A673 (cell line): ENCODE results near the gene LHX1. TPM values are rescaled to one million over a fixed set of nuclear protein-coding genes. Genes with fewer than 3 reads are reported as not detected.
A peak's percentile ranks its signal among the peaks of the same experiment; 100 is the strongest.

Source experiments
- BruUV-seq: library from RNA; stranded (reverse); fragments of 400-500 nt; replicated peaks from 2 replicates; lab custom pipeline; 2021; lab: Mats Ljungman, UMichigan
- CTCF ChIA-PET: fragments of 300-600 bp; sonication (Branson Sonifier 250); formaldehyde crosslinking; loops from one replicate; lab custom pipeline; 2022; ENCODE audit warnings: antibody characterized with exemption; lab: Charles Lee
- POLR2A ChIA-PET: fragments of 300-600 bp; sonication (Branson Sonifier 250); formaldehyde crosslinking; loops from one replicate; lab custom pipeline; 2022; ENCODE audit warnings: antibody characterized with exemption; ENCODE audit not compliant: low non-redundant PET; lab: Charles Lee
- DNase-seq: peaks from one replicate; pipeline ENCODE4 v3.0.0-alpha.2; 2015; ENCODE audit warnings: low spot score
- H3K27ac ChIP-seq: fragments of 200-600 bp; sonication (generic); 2 replicates; pipeline ENCODE4 v1.5.1; 2016; ENCODE audit warnings: mixed run types, low read depth, mild to moderate bottlenecking, mixed read lengths, antibody characterized with exemption, low read length; ENCODE audit not compliant: poor library complexity, severe bottlenecking
- H3K27me3 ChIP-seq: fragments of 200-600 bp; sonication (generic); replicated peaks from 2 replicates; pipeline ENCODE4 v1.6.1; 2017; ENCODE audit warnings: mixed run types, low read depth, mild to moderate bottlenecking, mixed read lengths, antibody characterized with exemption, low read length; ENCODE audit not compliant: insufficient read depth, poor library complexity
- H3K36me3 ChIP-seq: fragments of 200-600 bp; sonication (generic); 2 replicates; pipeline ENCODE4 v1.6.1; 2016; ENCODE audit warnings: mixed run types, mild to moderate bottlenecking, mixed read lengths, antibody characterized with exemption, low read length; ENCODE audit not compliant: insufficient read depth, poor library complexity, severe bottlenecking
- H3K4me1 ChIP-seq: fragments of 200-600 bp; sonication (generic); 2 replicates; pipeline ENCODE4 v1.6.1; 2017; ENCODE audit warnings: mixed run types, mild to moderate bottlenecking, mixed read lengths, antibody characterized with exemption, low read length; ENCODE audit not compliant: insufficient read depth, poor library complexity, severe bottlenecking
- H3K4me3 ChIP-seq: fragments of 200-600 bp; sonication (generic); 2 replicates; pipeline ENCODE4 v1.5.1; 2016; ENCODE audit warnings: low read depth, mixed run types, mild to moderate bottlenecking, mixed read lengths, low read length; ENCODE audit not compliant: poor library complexity, severe bottlenecking
- H3K9me3 ChIP-seq: fragments of 200-600 bp; sonication (generic); 2 replicates; pipeline ENCODE4 v1.6.1; 2016; ENCODE audit warnings: mixed run types, low read depth, mild to moderate bottlenecking, mixed read lengths, antibody characterized with exemption, low read length; ENCODE audit not compliant: poor library complexity, severe bottlenecking
- EZH2 ChIP-seq: fragments of 200-600 bp; sonication (generic); IDR thresholded peaks from 2 replicates; pipeline ENCODE4 v1.6.1; 2017; ENCODE audit warnings: borderline replicate concordance, low read depth, mild to moderate bottlenecking, mixed read lengths, antibody characterized with exemption, low read length; ENCODE audit not compliant: poor library complexity, severe bottlenecking
- intact Hi-C: fragments of 100-400 bp; cut with micrococcal nuclease; formaldehyde crosslinking; loops from one replicate; pipeline ENCODE4 v1.10.0; 2022; ENCODE audit not compliant: unreplicated experiment
- total RNA-seq: library from RNA; stranded (reverse); gene quantifications from 2 replicates; pipeline ENCODE4 v1.2.3, GENCODE V29; 2021
- TF ChIP-seq, protein P1 (sequence below): fragments of 300-800, 200-600 bp; sonication (generic); conservative IDR thresholded peaks from 2 replicates; pipeline ENCODE4 v1.5.1; 2017; ENCODE audit warnings: low read depth, mild to moderate bottlenecking, antibody characterized with exemption, low read length, moderate library complexity, mixed read lengths

The LHX1 gene
- total RNA-seq, 1 experiment from 2014 or later: not detected

DNA sequence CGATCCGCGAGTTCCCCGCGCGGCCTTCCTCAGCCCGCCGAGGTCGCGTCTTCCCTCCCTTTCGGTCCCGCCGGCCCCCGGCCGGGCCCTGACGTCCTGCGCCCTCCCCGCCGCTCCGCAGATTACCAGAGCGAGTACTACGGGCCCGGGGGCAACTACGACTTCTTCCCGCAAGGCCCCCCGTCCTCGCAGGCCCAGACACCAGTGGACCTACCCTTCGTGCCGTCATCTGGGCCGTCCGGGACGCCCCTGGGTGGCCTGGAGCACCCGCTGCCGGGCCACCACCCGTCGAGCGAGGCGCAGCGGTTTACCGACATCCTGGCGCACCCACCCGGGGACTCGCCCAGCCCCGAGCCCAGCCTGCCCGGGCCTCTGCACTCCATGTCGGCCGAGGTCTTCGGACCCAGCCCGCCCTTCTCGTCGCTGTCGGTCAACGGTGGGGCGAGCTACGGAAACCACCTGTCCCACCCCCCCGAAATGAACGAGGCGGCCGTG, 5.4 kb downstream of the LHX1 start:
- H3K36me3 ChIP-seq: no peaks in the 10 kb centered on the region
- TF ChIP-seq EZH2: peak; percentile 14
- TF ChIP-seq, protein P1, sequence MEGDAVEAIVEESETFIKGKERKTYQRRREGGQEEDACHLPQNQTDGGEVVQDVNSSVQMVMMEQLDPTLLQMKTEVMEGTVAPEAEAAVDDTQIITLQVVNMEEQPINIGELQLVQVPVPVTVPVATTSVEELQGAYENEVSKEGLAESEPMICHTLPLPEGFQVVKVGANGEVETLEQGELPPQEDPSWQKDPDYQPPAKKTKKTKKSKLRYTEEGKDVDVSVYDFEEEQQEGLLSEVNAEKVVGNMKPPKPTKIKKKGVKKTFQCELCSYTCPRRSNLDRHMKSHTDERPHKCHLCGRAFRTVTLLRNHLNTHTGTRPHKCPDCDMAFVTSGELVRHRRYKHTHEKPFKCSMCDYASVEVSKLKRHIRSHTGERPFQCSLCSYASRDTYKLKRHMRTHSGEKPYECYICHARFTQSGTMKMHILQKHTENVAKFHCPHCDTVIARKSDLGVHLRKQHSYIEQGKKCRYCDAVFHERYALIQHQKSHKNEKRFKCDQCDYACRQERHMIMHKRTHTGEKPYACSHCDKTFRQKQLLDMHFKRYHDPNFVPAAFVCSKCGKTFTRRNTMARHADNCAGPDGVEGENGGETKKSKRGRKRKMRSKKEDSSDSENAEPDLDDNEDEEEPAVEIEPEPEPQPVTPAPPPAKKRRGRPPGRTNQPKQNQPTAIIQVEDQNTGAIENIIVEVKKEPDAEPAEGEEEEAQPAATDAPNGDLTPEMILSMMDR: no peak
- no TSS peak for BruUV-seq
- no peaks in the 10 kb centered on the region for H3K4me1 ChIP-seq
- DNase-seq: no peak
- no peak overlapping the region for H3K4me3 ChIP-seq
- no peak overlapping the region for H3K27ac ChIP-seq
- ChIA-PET POLR2A (no interaction called here), CTCF (no interaction called here)
- peaks cover 98% of the 10 kb centered on the region for H3K27me3 ChIP-seq
- H3K9me3 ChIP-seq: no peaks in the 10 kb centered on the region
- intact Hi-C loops: no loop called here

DNA sequence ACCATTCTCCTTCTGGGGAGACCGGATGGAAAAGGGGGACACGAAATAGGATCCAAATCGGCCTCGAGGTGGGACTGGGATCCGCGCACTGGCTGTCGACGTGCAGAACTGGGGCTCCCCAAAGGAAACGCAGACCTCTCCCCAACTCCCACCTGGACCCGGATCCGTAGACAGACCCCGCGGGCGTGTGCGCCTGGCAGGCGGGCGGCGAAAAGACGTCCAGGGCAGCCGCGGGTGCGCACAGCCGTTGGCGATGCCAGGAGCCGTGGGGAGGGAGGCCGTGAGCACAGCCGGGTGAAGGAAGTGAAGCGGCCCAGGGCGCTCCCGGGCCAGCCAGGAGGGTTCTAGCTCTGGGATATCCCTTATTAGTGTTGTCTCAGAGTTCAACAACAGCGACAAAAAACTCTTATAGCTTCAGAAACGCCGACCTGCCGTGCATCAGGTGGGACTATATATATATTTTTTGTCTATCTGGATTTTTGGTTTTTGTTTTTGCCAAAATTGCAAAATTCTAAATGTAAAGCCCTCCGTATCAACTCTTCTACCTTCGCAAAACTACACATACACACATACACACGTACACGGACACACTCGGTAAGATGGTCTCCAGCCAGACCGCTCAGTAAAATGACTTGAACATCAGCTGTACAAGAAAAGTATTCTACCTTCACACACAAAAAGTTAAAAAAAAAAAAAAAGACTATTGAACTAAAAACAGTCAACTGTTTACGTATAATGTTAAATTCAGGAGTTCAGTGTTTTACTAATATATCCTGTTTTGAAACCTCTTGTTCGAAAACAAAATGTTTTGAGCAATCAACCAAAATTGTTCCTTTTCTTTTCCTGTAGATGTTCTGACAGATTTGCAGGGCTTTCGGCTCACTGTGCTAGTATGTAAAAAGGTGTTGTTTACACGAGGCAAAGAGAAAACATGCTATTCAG, 6.2 kb downstream of the LHX1 start:
- TF ChIP-seq, protein P1: no peak
- TF ChIP-seq EZH2: peak; percentile 24
- H3K27ac ChIP-seq: no peak overlapping the region
- ChIA-PET POLR2A (no interaction called here), CTCF (no interaction called here)
- H3K27me3 ChIP-seq: peaks cover 95% of the 10 kb centered on the region
- no peaks in the 10 kb centered on the region for H3K9me3 ChIP-seq
- H3K4me3 ChIP-seq: no peak overlapping the region
- no peak for DNase-seq
- no TSS peak for BruUV-seq
- H3K36me3 ChIP-seq: no peaks in the 10 kb centered on the region
- intact Hi-C loops: no loop called here
- H3K4me1 ChIP-seq: no peaks in the 10 kb centered on the region

- intact Hi-C loops: no loop called here
- H3K9me3 ChIP-seq: no peaks in the 10 kb centered on the region
- H3K36me3 ChIP-seq: no peaks in the 10 kb centered on the region
- H3K27me3 ChIP-seq: peaks cover 85% of the 10 kb centered on the region
- no peak overlapping the region for H3K27ac ChIP-seq
- H3K4me3 ChIP-seq: no peak overlapping the region
- CTCF ChIA-PET: no interaction called here
- POLR2A ChIA-PET: no interaction called here
- no TSS peak for BruUV-seq
- H3K4me1 ChIP-seq: no peaks in the 10 kb centered on the region
- no peak for DNase-seq
- TF ChIP-seq, protein P1: no peak
- no peak for TF ChIP-seq EZH2
Observed at GRCh38 chr17:36944553-36944952, 7.3 kb downstream of the LHX1 start.
